Natural killer cell (primary cell): Measurements from ENCODE around the gene PTK7. TPM values are rescaled to one million over a fixed set of nuclear protein-coding genes. Genes with fewer than 3 reads are reported as not detected.

Experiments used
- ATAC-seq, 3 donors: fragments of 150-1000 bp in 2 of 3; fragments of 200-7000 bp in 1 of 3; cut with Tn5 transposase; 1 replicate in 1 of 3; 2 replicates in 2 of 3; pipeline ENCODE4 v1.10.0; 2021; ENCODE audit warnings: mild to moderate bottlenecking in 2 of 3, moderate library complexity in 2 of 3
- DNase-seq, 2 donors: peaks; one replicate each; pipeline versions ENCODE4 v3.0.0 to v3.0.0-alpha.2; 2013 to 2021; ENCODE audit warnings: mixed read lengths in 1 of 2
- H3K27ac ChIP-seq: one replicate; pipeline ENCODE4 v1.5.1; 2013; ENCODE audit warnings: mild to moderate bottlenecking, low read length
- H3K27me3 ChIP-seq: one replicate; pipeline ENCODE4 v1.6.1; 2013; ENCODE audit warnings: low read length; ENCODE audit not compliant: control insufficient read depth, insufficient read depth
- H3K36me3 ChIP-seq: one replicate; pipeline ENCODE4 v1.6.1; 2013; ENCODE audit warnings: low read length; ENCODE audit not compliant: control insufficient read depth, insufficient read depth
- H3K4me1 ChIP-seq: one replicate; pipeline ENCODE4 v1.6.1; 2013; ENCODE audit warnings: low read length; ENCODE audit not compliant: control insufficient read depth, insufficient read depth
- H3K4me3 ChIP-seq: one replicate; pipeline ENCODE4 v1.5.1; 2013; ENCODE audit warnings: low read length
- H3K9me3 ChIP-seq: one replicate; pipeline ENCODE4 v1.6.1; 2013; ENCODE audit warnings: low read length; ENCODE audit not compliant: control insufficient read depth, insufficient read depth
- H3K27ac Mint-ChIP-seq, 2 donors: one replicate each; pipeline ENCODE4 v1.8.0; 2022; ENCODE audit warnings: mild to moderate bottlenecking in 2 of 2, mixed read lengths in 2 of 2, moderate library complexity in 1 of 2
- H3K27me3 Mint-ChIP-seq, 2 donors: one replicate each; pipeline ENCODE4 v1.8.0; 2022; ENCODE audit warnings: low read depth in 2 of 2, mixed read lengths in 2 of 2
- H3K36me3 Mint-ChIP-seq: one replicate; pipeline ENCODE4 v1.8.0; 2022; ENCODE audit warnings: mixed read lengths
- H3K4me1 Mint-ChIP-seq, 2 donors: one replicate each; pipeline ENCODE4 v1.8.0; 2022; ENCODE audit warnings: mixed read lengths in 2 of 2
- H3K4me3 Mint-ChIP-seq: one replicate; pipeline ENCODE4 v1.8.0; 2022; ENCODE audit warnings: mild to moderate bottlenecking, moderate library complexity, mixed read lengths
- H3K9me3 Mint-ChIP-seq, 2 donors: one replicate each; pipeline ENCODE4 v1.8.0; 2022; ENCODE audit warnings: mixed read lengths in 2 of 2
- CTCF ChIP-seq: fragments of 200-600 bp; IDR thresholded peaks from one replicate; pipeline ENCODE4 v1.8.0; 2022; ENCODE audit warnings: antibody characterized with exemption
- WGBS: methylation state at CpG from one replicate; pipeline ENCODE4 v1.1.7; 2013; ENCODE audit warnings: missing lambda C conversion rate; ENCODE audit not compliant: insufficient coverage; 5-methylcytosine and 5-hydroxymethylcytosine counted together
- intact Hi-C: fragments of 100-400 bp; cut with micrococcal nuclease; formaldehyde crosslinking; loops from one replicate; pipeline ENCODE4 v1.14.2; 2022
- total RNA-seq, 4 donors: library from RNA; stranded (reverse); fragments of 120-200 nt in 1 of 4; gene quantifications; one replicate each; pipeline versions ENCODE4 v1.2.3 to v1.2.4, GENCODE V29; 2013 to 2022

The PTK7 gene
- total RNA-seq, 3 donors from 2014 or later (not counting 1 experiment from before 2014, with no cell fraction given) = 1.7 to 5.6 (median 2.8) TPM

- H3K36me3 Mint-ChIP-seq = no peaks in the 10 kb centered on the region
- H3K27me3 Mint-ChIP-seq = no peaks in the 10 kb centered on the region
- TF ChIP-seq CTCF = no peak
- peaks cover 28 to 41% of the 10 kb centered on the region in 2 donors for H3K4me1 Mint-ChIP-seq
- intact Hi-C loops = no loop called here
- Histone ChIP-seq H3K4me3 (no peak overlapping the region), H3K27ac (no peak overlapping the region), H3K4me1 (peaks cover 41% of the 10 kb centered on the region), H3K27me3 (no peaks in the 10 kb centered on the region), H3K9me3 (no peaks in the 10 kb centered on the region), H3K36me3 (peaks cover 37% of the 10 kb centered on the region)
- DNase-seq (no peak), ATAC-seq (no peak)
- H3K9me3 Mint-ChIP-seq = no peaks in the 10 kb centered on the region
- WGBS = over 99% methylated on average over 5 of the region's 6 CpGs
- H3K4me3 Mint-ChIP-seq = no peak overlapping the region
- H3K27ac Mint-ChIP-seq = peak overlapping the region; percentile 94 to 96
Measured at GRCh38 chr6:43176423-43176786, 100.3 kb downstream of the PTK7 start.

GRCh38 chr6:43178150-43178549, 102.0 kb downstream of the PTK7 start:
- H3K4me3 Mint-ChIP-seq = no peak overlapping the region
- intact Hi-C loops = no loop called here
- DNase-seq (no peak), ATAC-seq (no peak)
- Histone ChIP-seq H3K27me3 (no peaks in the 10 kb centered on the region), H3K36me3 (peaks cover 37% of the 10 kb centered on the region), H3K27ac (no peak overlapping the region), H3K9me3 (no peaks in the 10 kb centered on the region), H3K4me1 (peaks cover 41% of the 10 kb centered on the region), H3K4me3 (no peak overlapping the region)
- H3K27ac Mint-ChIP-seq = no peak overlapping the region
- 95% methylated on average over 11 of the region's 12 CpGs for WGBS
- no peak for TF ChIP-seq CTCF
- H3K9me3 Mint-ChIP-seq = no peaks in the 10 kb centered on the region
- peaks cover 31 to 36% of the 10 kb centered on the region in 2 donors for H3K4me1 Mint-ChIP-seq
- H3K36me3 Mint-ChIP-seq = no peaks in the 10 kb centered on the region
- no peaks in the 10 kb centered on the region for H3K27me3 Mint-ChIP-seq

- intact Hi-C loops = no loop called here
- no peaks in the 10 kb centered on the region for H3K36me3 Mint-ChIP-seq
- Histone ChIP-seq H3K27ac (no peak overlapping the region), H3K36me3 (peaks cover 37% of the 10 kb centered on the region), H3K9me3 (no peaks in the 10 kb centered on the region), H3K4me3 (no peak overlapping the region), H3K4me1 (peaks cover 35% of the 10 kb centered on the region), H3K27me3 (no peaks in the 10 kb centered on the region)
- H3K4me1 Mint-ChIP-seq = peaks cover 34 to 36% of the 10 kb centered on the region in 2 donors
- H3K9me3 Mint-ChIP-seq = no peaks in the 10 kb centered on the region
- H3K27ac Mint-ChIP-seq = no peak overlapping the region
- no peak overlapping the region for H3K4me3 Mint-ChIP-seq
- TF ChIP-seq CTCF = no peak
- ATAC-seq (no peak), DNase-seq (no peak)
- H3K27me3 Mint-ChIP-seq = no peaks in the 10 kb centered on the region
- WGBS = 96% methylated on average over 20 of the region's 20 CpGs
Measured at GRCh38 chr6:43178951-43179830, 103.1 kb downstream of the PTK7 start.
